Endothelial cell of umbilical vein (primary cell): ENCODE results near the gene STAT4. TPM values are rescaled to one million over a fixed set of nuclear protein-coding genes. Genes with fewer than 3 reads are reported as not detected.

ENCODE experiments used
- BruUV-seq: library from RNA; stranded (reverse); fragments of 400-500 nt; replicated peaks from 2 replicates; lab custom pipeline; 2021; lab: Mats Ljungman, UMichigan
- CTCF ChIA-PET: fragments of 300-600, 350-600 bp; sonication (Branson Sonifier 250); formaldehyde crosslinking; loops from one replicate; lab custom pipeline; 2021; ENCODE audit warnings: antibody characterized with exemption, inconsistent platforms; lab: Charles Lee
- POLR2A ChIA-PET: fragments of 300-600, 350-600 bp; sonication (Branson Sonifier 250); formaldehyde crosslinking; loops from one replicate; lab custom pipeline; 2021; ENCODE audit warnings: antibody characterized with exemption, inconsistent platforms; lab: Charles Lee
- DNase-seq: peaks from one replicate; pipeline ENCODE4 v3.0.0-alpha.2; 2011; ENCODE audit warnings: low read depth, low spot score
- FAIRE-seq: peaks from 2 replicates; lab custom pipeline; 2011; peaks lifted over from hg19 to GRCh38; lab: Jason Lieb, UNC
- H2AFZ ChIP-seq: 2 replicates; pipeline ENCODE4 v1.6.0; 2012; ENCODE audit warnings: low read depth, low read length, control low read depth, inconsistent platforms
- H3K27ac ChIP-seq: 2 replicates; pipeline ENCODE4 v1.5.1; 2011; ENCODE audit warnings: low read depth, mild to moderate bottlenecking, control low read depth, low read length, moderate library complexity; ENCODE audit not compliant: insufficient read depth
- H3K27me3 ChIP-seq, 2 experiments: 2 replicates each; pipeline versions ENCODE4 v1.6.0 to v1.6.1; 2011; ENCODE audit warnings: low read length in 2 of 2, mixed read lengths in 1 of 2; ENCODE audit not compliant: control insufficient read depth in 2 of 2, insufficient read depth in 2 of 2
- H3K36me3 ChIP-seq, 2 experiments: 2 replicates in 1 of 2; 3 replicates in 1 of 2; pipeline ENCODE4 v1.5.1; 2011; ENCODE audit warnings: low read length in 2 of 2, mild to moderate bottlenecking in 1 of 2, moderate library complexity in 1 of 2; ENCODE audit not compliant: control insufficient read depth in 2 of 2, insufficient read depth in 2 of 2; ENCODE audit errors: extremely low read depth in 1 of 2
- H3K4me1 ChIP-seq: 3 replicates; pipeline ENCODE4 v1.5.1; 2011; ENCODE audit warnings: mild to moderate bottlenecking, low read length; ENCODE audit not compliant: control insufficient read depth, insufficient read depth; ENCODE audit errors: extremely low read depth
- H3K4me2 ChIP-seq: 2 replicates; pipeline ENCODE4 v1.6.1; 2011; ENCODE audit warnings: low read length, control low read depth, mixed read lengths; ENCODE audit not compliant: insufficient read depth
- H3K4me3 ChIP-seq, 3 experiments: fragments of 200-600 bp in 1 of 3; sonication (generic), shearing (Covaris generic) in 1 of 3; replicated peaks in 1 of 3; 2 replicates each; pipeline ENCODE4 v1.5.1; 2011 to 2016; ENCODE audit warnings: control low read depth in 3 of 3, low read length in 3 of 3, mild to moderate bottlenecking in 2 of 3, inconsistent platforms in 1 of 3, low read depth in 1 of 3, moderate library complexity in 1 of 3; ENCODE audit not compliant: insufficient read depth in 1 of 3
- H3K79me2 ChIP-seq: 2 replicates; pipeline ENCODE4 v1.6.0; 2012; ENCODE audit warnings: low read length, inconsistent platforms; ENCODE audit not compliant: control insufficient read depth, insufficient read depth
- H3K9ac ChIP-seq: replicated peaks from 2 replicates; pipeline ENCODE3; 2011; ENCODE audit warnings: low read length, control low read depth; ENCODE audit not compliant: insufficient read depth; ENCODE audit errors: extremely low read depth
- H3K9me1 ChIP-seq: replicated peaks from 3 replicates; pipeline ENCODE4 v1.6.0; 2011; ENCODE audit warnings: mild to moderate bottlenecking, low read length; ENCODE audit not compliant: control insufficient read depth, insufficient read depth; ENCODE audit errors: extremely low read depth
- H3K9me3 ChIP-seq: replicated peaks from 2 replicates; pipeline ENCODE4 v1.5.1; 2012; ENCODE audit warnings: low read length, inconsistent platforms; ENCODE audit not compliant: control insufficient read depth, insufficient read depth
- H4K20me1 ChIP-seq: replicated peaks from 2 replicates; pipeline ENCODE3; 2011; ENCODE audit warnings: mild to moderate bottlenecking, low read length; ENCODE audit not compliant: control insufficient read depth, insufficient read depth; ENCODE audit errors: extremely low read depth
- POLR2AphosphoS5 ChIP-seq: IDR thresholded peaks from 2 replicates; pipeline ENCODE4 v1.6.1; 2012; ENCODE audit warnings: low read depth, mild to moderate bottlenecking, control low read depth, low read length, moderate library complexity; ENCODE audit not compliant: insufficient read depth
- dilution Hi-C: fragments of 300-500 bp; cut with MboI; formaldehyde crosslinking; loops from one replicate; pipeline ENCODE4 v1.15.0; 2019; ENCODE audit warnings: low sequenced_read_pairs; ENCODE audit not compliant: extremely low pct_ligation_motif_present
- intact Hi-C: fragments of 100-400 bp; cut with micrococcal nuclease; formaldehyde crosslinking; loops from one replicate; pipeline ENCODE4 v1.10.0; 2022
- polyA plus RNA-seq, 4 experiments: library from polyadenylated mRNA; depleted of rRNA in 3 of 4; stranded (reverse) in 3 of 4; unstranded in 1 of 4; fragments of >200 nt; gene quantifications; 2 replicates each; pipeline versions ENCODE4 v1.2.1 to v1.2.3, GENCODE V29; 2011 to 2012; ENCODE audit warnings: missing spikeins in 1 of 4
- total RNA-seq: library from RNA; stranded (reverse); gene quantifications from 2 replicates; pipeline ENCODE4 v1.2.3, GENCODE V29; 2021
- TF ChIP-seq, protein P1 (sequence below), 2 donors: IDR thresholded peaks; 1 replicate in 1 of 2; 2 replicates in 1 of 2; pipeline ENCODE4 v1.5.1; 2011; ENCODE audit warnings: low read length in 2 of 2, mild to moderate bottlenecking in 2 of 2, moderate library complexity in 2 of 2, control low read depth in 1 of 2, inconsistent platforms in 1 of 2, low read depth in 1 of 2; ENCODE audit not compliant: insufficient read depth in 1 of 2; ENCODE audit errors: extremely low read depth in 1 of 2

STAT4 gene
- total and polyA plus RNA-seq, 2 donors (not counting 3 experiments of a cell fraction or from before 2014, with no cell fraction given): 0.46 to 1.2 TPM

- Histone ChIP-seq H3K79me2 (no peaks in the 10 kb centered on the region), H4K20me1 (no peaks in the 10 kb centered on the region), H3K36me3 (no peaks in the 10 kb centered on the region), H2AFZ (peak overlapping the region; percentile 62), H3K27ac (no peak overlapping the region), H3K4me2 (peak overlapping the region; percentile 61), H3K27me3 (peaks cover 4 to 8% of the 10 kb centered on the region in 2 experiments), H3K4me3 (no peak overlapping the region), H3K9me1 (no peaks in the 10 kb centered on the region), H3K9me3 (no peaks in the 10 kb centered on the region), H3K4me1 (peaks cover 5% of the 10 kb centered on the region), H3K9ac (no peak overlapping the region)
- intact Hi-C loops (loop anchor here (1.0 to 5.0 kb wide), 3 partner anchors 103 to 469 kb away; no protein-coding TSS in a partner anchor), dilution Hi-C loops (no loop called here)
- CTCF ChIA-PET: interaction anchor here (0.7 to 9.3 kb wide), 58 partner anchors 8 to 1110 kb away, joined by 3 to 358 read pairs (median 4); partner anchors contain the start of gene STAT4
- peak; percentile 75 for DNase-seq
- POLR2A ChIA-PET: no interaction called here
- peak; percentile 92 for FAIRE-seq
- no TSS peak for BruUV-seq
- TF ChIP-seq POLR2AphosphoS5: no peak
- TF ChIP-seq, protein P1, sequence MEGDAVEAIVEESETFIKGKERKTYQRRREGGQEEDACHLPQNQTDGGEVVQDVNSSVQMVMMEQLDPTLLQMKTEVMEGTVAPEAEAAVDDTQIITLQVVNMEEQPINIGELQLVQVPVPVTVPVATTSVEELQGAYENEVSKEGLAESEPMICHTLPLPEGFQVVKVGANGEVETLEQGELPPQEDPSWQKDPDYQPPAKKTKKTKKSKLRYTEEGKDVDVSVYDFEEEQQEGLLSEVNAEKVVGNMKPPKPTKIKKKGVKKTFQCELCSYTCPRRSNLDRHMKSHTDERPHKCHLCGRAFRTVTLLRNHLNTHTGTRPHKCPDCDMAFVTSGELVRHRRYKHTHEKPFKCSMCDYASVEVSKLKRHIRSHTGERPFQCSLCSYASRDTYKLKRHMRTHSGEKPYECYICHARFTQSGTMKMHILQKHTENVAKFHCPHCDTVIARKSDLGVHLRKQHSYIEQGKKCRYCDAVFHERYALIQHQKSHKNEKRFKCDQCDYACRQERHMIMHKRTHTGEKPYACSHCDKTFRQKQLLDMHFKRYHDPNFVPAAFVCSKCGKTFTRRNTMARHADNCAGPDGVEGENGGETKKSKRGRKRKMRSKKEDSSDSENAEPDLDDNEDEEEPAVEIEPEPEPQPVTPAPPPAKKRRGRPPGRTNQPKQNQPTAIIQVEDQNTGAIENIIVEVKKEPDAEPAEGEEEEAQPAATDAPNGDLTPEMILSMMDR (IDR thresholded peaks at IDR 0.05; ENCODE audit: extremely low read depth in 1 of 2, insufficient read depth in 1 of 2, low read depth in 1 of 2, low read length in 2 of 2): peak; percentile 27 to 38
Measured at GRCh38 chr2:191051825-191052778, 98.7 kb downstream of the STAT4 start.
